Measurements from ENCODE around the gene AKIRIN2. TPM values are rescaled to one million over a fixed set of nuclear protein-coding genes. Genes with fewer than 3 reads are reported as not detected.
"Not testable (repeated sequence)": the region's sequence is repeated elsewhere in the genome, so short reads cannot be mapped to it uniquely, and the experiment has no call there.

The AKIRIN2 gene
- total RNA-seq, 4 donors from 2014 or later = 11.7 to 26.9 (median 16.7) TPM

- H3K27ac ChIP-seq = peak overlapping the region in 1 of 4 donors; percentile 28
- no peak overlapping the region for H3K4me3 ChIP-seq
- TF ChIP-seq EP300 (IDR thresholded peaks at IDR 0.05) (no peak), POLR2AphosphoS5 (IDR thresholded peaks at IDR 0.05) (no peak), POLR2A (IDR thresholded peaks at IDR 0.05) (no peak), CTCF (IDR thresholded peaks at IDR 0.05) (no peak)
- peaks cover 0 to 97% (median 23%) of the 10 kb centered on the region in 3 donors for H3K4me1 ChIP-seq
- no peaks in the 10 kb centered on the region for H3K36me3 ChIP-seq
- WGBS, 2 donors (ENCODE audit: low coverage in 1 of 2) = 60 to 63% methylated on average over 2 of the region's 2 CpGs
- H3K9me3 ChIP-seq = no peaks in the 10 kb centered on the region
- no peak for ATAC-seq
- H3K27me3 ChIP-seq = no peaks in the 10 kb centered on the region
Observed at GRCh38 chr6:87692086-87692485, 9.9 kb downstream of the AKIRIN2 start.

- no peak for ATAC-seq
- H3K36me3 ChIP-seq = no peaks in the 10 kb centered on the region
- no peak overlapping the region for H3K27ac ChIP-seq
- TF ChIP-seq POLR2AphosphoS5 (IDR thresholded peaks at IDR 0.05) (no peak), CTCF (IDR thresholded peaks at IDR 0.05) (no peak), POLR2A (IDR thresholded peaks at IDR 0.05) (no peak), EP300 (IDR thresholded peaks at IDR 0.05) (no peak)
- no peaks in the 10 kb centered on the region for H3K9me3 ChIP-seq
- 86 to 100% methylated on average over 1 to 3 of the region's 3 CpGs for WGBS, 2 donors (ENCODE audit: low coverage in 1 of 2)
- no peaks in the 10 kb centered on the region for H3K27me3 ChIP-seq
- H3K4me1 ChIP-seq = peaks cover 3 to 97% (median 17%) of the 10 kb centered on the region in 3 donors
- H3K4me3 ChIP-seq = no peak overlapping the region
Observed at GRCh38 chr6:87690441-87690840, 11.6 kb downstream of the AKIRIN2 start.

GRCh38 chr6:87687893-87688292 is 14.1 kb downstream of the AKIRIN2 start:
- not testable (repeated sequence) for H3K27ac ChIP-seq, H3K27me3 ChIP-seq, ATAC-seq, H3K36me3 ChIP-seq, H3K9me3 ChIP-seq, H3K4me3 ChIP-seq
- WGBS, 2 donors (ENCODE audit: low coverage in 1 of 2) = 84 to 97% methylated on average over 6 to 8 of the region's 9 CpGs
- peaks cover 5 to 92% (median 8%) of the 10 kb centered on the region in 3 donors for H3K4me1 ChIP-seq

- no peak for ATAC-seq
Observed at GRCh38 chr6:87687296-87687695, 14.7 kb downstream of the AKIRIN2 start.

GRCh38 chr6:87686636-87687205 is 15.3 kb downstream of the AKIRIN2 start:
- ATAC-seq = not testable (repeated sequence)
- 86 to 100% methylated on average over 3 to 11 of the region's 11 CpGs for WGBS, 2 donors (ENCODE audit: low coverage in 1 of 2)
- peaks cover 7 to 90% (median 10%) of the 10 kb centered on the region in 3 donors for H3K4me1 ChIP-seq

More at GRCh38 chr6:87687296-87687695, 14.7 kb downstream of the AKIRIN2 start:
- no peaks in the 10 kb centered on the region for H3K27me3 ChIP-seq
- no peak overlapping the region for H3K4me3 ChIP-seq
- no peaks in the 10 kb centered on the region for H3K9me3 ChIP-seq
- WGBS, 2 donors (ENCODE audit: low coverage in 1 of 2) = 30 to 43% methylated on average over 3 of the region's 3 CpGs
- H3K4me1 ChIP-seq = peaks cover 5 to 90% (median 12%) of the 10 kb centered on the region in 3 donors
- no peaks in the 10 kb centered on the region for H3K36me3 ChIP-seq
- H3K27ac ChIP-seq = no peak overlapping the region
- TF ChIP-seq POLR2A (IDR thresholded peaks at IDR 0.05) = no peak
- no peak for TF ChIP-seq CTCF (IDR thresholded peaks at IDR 0.05)
- TF ChIP-seq POLR2AphosphoS5 (IDR thresholded peaks at IDR 0.05) = no peak
- no peak for TF ChIP-seq EP300 (IDR thresholded peaks at IDR 0.05)

GRCh38 chr6:87684895-87685654 is 17.0 kb downstream of the AKIRIN2 start:
- Histone ChIP-seq H3K27ac (no peak overlapping the region), H3K4me3 (no peak overlapping the region), H3K4me1 (peaks cover 4 to 87% (median 7%) of the 10 kb centered on the region in 3 donors), H3K27me3 (no peaks in the 10 kb centered on the region), H3K36me3 (peaks cover 0 to 7% of the 10 kb centered on the region in 2 donors), H3K9me3 (no peaks in the 10 kb centered on the region)
- WGBS, 2 donors (ENCODE audit: low coverage in 1 of 2) = 43 to 90% methylated on average over 1 of the region's 1 CpG
- peak; percentile 48 for ATAC-seq
- TF ChIP-seq POLR2A (IDR thresholded peaks at IDR 0.05) (no peak), POLR2AphosphoS5 (IDR thresholded peaks at IDR 0.05) (peak; percentile 8)

More at GRCh38 chr6:87686636-87687205, 15.3 kb downstream of the AKIRIN2 start:
- not testable (repeated sequence) for H3K36me3 ChIP-seq, H3K27me3 ChIP-seq, H3K27ac ChIP-seq, H3K4me3 ChIP-seq, H3K9me3 ChIP-seq
